H1 (cell line): ENCODE results near the gene PLXNA4. TPM values are rescaled to one million over a fixed set of nuclear protein-coding genes. Genes with fewer than 3 reads are reported as not detected.

ENCODE experiments used
- CTCF ChIA-PET: fragments of 300-600 bp; sonication (Branson Sonifier 250); formaldehyde crosslinking; loops from one replicate; lab custom pipeline; 2021; ENCODE audit not compliant: partially characterized antibody; lab: Charles Lee
- POLR2A ChIA-PET: fragments of 300-600 bp; sonication (Branson Sonifier 250); formaldehyde crosslinking; loops from one replicate; lab custom pipeline; 2021; ENCODE audit warnings: inconsistent platforms; ENCODE audit not compliant: partially characterized antibody; lab: Charles Lee
- DNase-seq, 2 experiments: peaks; one replicate each; pipeline versions ENCODE4 v3.0.0 to v3.0.0-alpha.2; 2010 to 2022; ENCODE audit warnings: low spot score in 2 of 2, low read depth in 1 of 2, mixed read lengths in 1 of 2
- FAIRE-seq: peaks from 2 replicates; lab custom pipeline; 2011; peaks lifted over from hg19 to GRCh38; lab: Jason Lieb, UNC
- H2AFZ ChIP-seq: 2 replicates; pipeline ENCODE4 v1.8.1; 2012; ENCODE audit warnings: low read length, inconsistent platforms
- H2AK5ac ChIP-seq: 2 replicates; pipeline ENCODE4 v1.6.1; 2013; ENCODE audit warnings: low read depth, low read length
- H2BK120ac ChIP-seq: replicated peaks from 2 replicates; pipeline ENCODE3; 2013; ENCODE audit warnings: low read depth, low read length, inconsistent platforms
- H2BK12ac ChIP-seq: 2 replicates; pipeline ENCODE4 v1.6.1; 2013; ENCODE audit warnings: low read depth, low read length
- H2BK15ac ChIP-seq: 2 replicates; pipeline ENCODE4 v1.6.1; 2013; ENCODE audit warnings: low read length
- H2BK20ac ChIP-seq: 2 replicates; pipeline ENCODE4 v1.6.1; 2013; ENCODE audit warnings: low read length
- H2BK5ac ChIP-seq: 2 replicates; pipeline ENCODE4 v1.6.1; 2013; ENCODE audit warnings: low read depth, low read length
- H3K14ac ChIP-seq: 2 replicates; pipeline ENCODE4 v1.6.1; 2013; ENCODE audit warnings: inconsistent platforms; ENCODE audit not compliant: insufficient read length
- H3K18ac ChIP-seq: 2 replicates; pipeline ENCODE4 v1.6.1; 2013; ENCODE audit warnings: low read length; ENCODE audit errors: extremely low read depth
- H3K23ac ChIP-seq: 2 replicates; pipeline ENCODE4 v1.6.1; 2013; ENCODE audit warnings: inconsistent platforms; ENCODE audit not compliant: insufficient read length
- H3K23me2 ChIP-seq: 2 replicates; pipeline ENCODE4 v1.6.1; 2013; ENCODE audit warnings: low read depth, low read length
- H3K27ac ChIP-seq: 2 replicates; pipeline ENCODE4 v1.6.1; 2011; ENCODE audit warnings: low read depth, low read length, inconsistent platforms
- H3K27me3 ChIP-seq, 4 experiments: replicated peaks in 1 of 4; 1 replicate in 1 of 4; 2 replicates in 3 of 4; pipeline versions ENCODE4 v1.6.1 to v1.8.1; 2011 to 2013; ENCODE audit warnings: low read length in 3 of 4, mild to moderate bottlenecking in 3 of 4, inconsistent platforms in 2 of 4, mixed read lengths in 2 of 4, moderate library complexity in 1 of 4; ENCODE audit not compliant: control insufficient read depth in 3 of 4, insufficient read depth in 3 of 4; ENCODE audit errors: extremely low read depth in 1 of 4
- H3K36me3 ChIP-seq, 4 experiments: 2 replicates each; pipeline versions ENCODE4 v1.6.1 to v1.8.1; 2011 to 2013; ENCODE audit warnings: mild to moderate bottlenecking in 4 of 4, low read length in 3 of 4, moderate library complexity in 2 of 4, control low read depth in 1 of 4, inconsistent platforms in 1 of 4; ENCODE audit not compliant: insufficient read depth in 4 of 4, control insufficient read depth in 2 of 4
- H3K4ac ChIP-seq: replicated peaks from 2 replicates; pipeline ENCODE3; 2013; ENCODE audit warnings: low read length, low read depth, mixed read lengths, inconsistent platforms; ENCODE audit not compliant: insufficient read length
- H3K4me1 ChIP-seq, 4 experiments: replicated peaks in 1 of 4; 1 replicate in 1 of 4; 2 replicates in 3 of 4; pipeline versions ENCODE4 v1.6.1 to v1.8.1; 2011 to 2013; ENCODE audit warnings: low read length in 3 of 4, inconsistent platforms in 2 of 4, mixed read lengths in 1 of 4; ENCODE audit not compliant: insufficient read depth in 4 of 4, control insufficient read depth in 3 of 4
- H3K4me2 ChIP-seq, 2 experiments: 2 replicates each; pipeline versions ENCODE4 v1.6.1 to v1.8.1; 2011 to 2013; ENCODE audit warnings: low read depth in 2 of 2, low read length in 2 of 2, control low read depth in 1 of 2, inconsistent platforms in 1 of 2, mild to moderate bottlenecking in 1 of 2; ENCODE audit not compliant: insufficient read depth in 1 of 2
- H3K4me3 ChIP-seq, 4 experiments: fragments of 200-600, 300-600 bp in 1 of 4; sonication (generic), shearing (Covaris generic), sonication (Bioruptor Twin) in 1 of 4; 2 replicates each; pipeline versions ENCODE4 v1.5.1 to v1.8.1; 2011 to 2016; ENCODE audit warnings: low read length in 4 of 4, low read depth in 3 of 4, control low read depth in 2 of 4, inconsistent platforms in 2 of 4, mild to moderate bottlenecking in 2 of 4, mixed read lengths in 1 of 4, moderate library complexity in 1 of 4; ENCODE audit not compliant: insufficient read depth in 2 of 4; ENCODE audit errors: extremely low read depth in 1 of 4
- H3K56ac ChIP-seq: replicated peaks from 2 replicates; pipeline ENCODE3; 2013; ENCODE audit warnings: low read depth, mild to moderate bottlenecking, mixed read lengths, low read length, inconsistent platforms; ENCODE audit not compliant: insufficient read length
- H3K79me1 ChIP-seq: 2 replicates; pipeline ENCODE4 v1.6.1; 2013; ENCODE audit warnings: low read depth, low read length, control low read depth
- H3K79me2 ChIP-seq, 2 experiments: 2 replicates each; pipeline versions ENCODE4 v1.6.1 to v1.8.1; 2012 to 2013; ENCODE audit warnings: low read length in 2 of 2, mild to moderate bottlenecking in 2 of 2, inconsistent platforms in 1 of 2; ENCODE audit not compliant: insufficient read depth in 2 of 2, control insufficient read depth in 1 of 2
- H3K9ac ChIP-seq, 4 experiments: replicated peaks in 1 of 4; 1 replicate in 1 of 4; 2 replicates in 3 of 4; pipeline versions ENCODE4 v1.6.1 to v1.8.1; 2011 to 2013; ENCODE audit warnings: low read depth in 3 of 4, low read length in 3 of 4, control low read depth in 2 of 4, mild to moderate bottlenecking in 2 of 4, moderate library complexity in 2 of 4, inconsistent platforms in 1 of 4; ENCODE audit errors: extremely low read depth in 1 of 4
- H3K9me3 ChIP-seq, 2 experiments: 2 replicates each; pipeline versions ENCODE4 v1.6.1 to v1.8.1; 2012 to 2013; ENCODE audit warnings: mild to moderate bottlenecking in 2 of 2, moderate library complexity in 2 of 2, control low read depth in 1 of 2, inconsistent platforms in 1 of 2, low read depth in 1 of 2, low read length in 1 of 2, mixed read lengths in 1 of 2; ENCODE audit not compliant: insufficient read depth in 2 of 2
- H4K20me1 ChIP-seq, 2 experiments: replicated peaks in 1 of 2; 2 replicates each; pipeline versions ENCODE3 to v1.8.1; 2011 to 2013; ENCODE audit warnings: inconsistent platforms in 2 of 2, low read length in 2 of 2, mild to moderate bottlenecking in 1 of 2; ENCODE audit not compliant: insufficient read depth in 2 of 2, control insufficient read depth in 1 of 2
- H4K5ac ChIP-seq: 2 replicates; pipeline ENCODE4 v1.6.1; 2013; ENCODE audit warnings: low read length, low read depth, mixed read lengths, inconsistent platforms; ENCODE audit not compliant: insufficient read length
- H4K8ac ChIP-seq: 2 replicates; pipeline ENCODE4 v1.8.0; 2013; ENCODE audit warnings: mild to moderate bottlenecking, moderate library complexity, low read length, inconsistent platforms; ENCODE audit not compliant: insufficient read depth; ENCODE audit errors: extremely low read depth
- H4K91ac ChIP-seq: replicated peaks from 2 replicates; pipeline ENCODE3; 2013; ENCODE audit warnings: low read length, mixed read lengths, inconsistent platforms; ENCODE audit not compliant: insufficient read length
- BRCA1 ChIP-seq: IDR thresholded peaks from 2 replicates; pipeline ENCODE4 v1.6.1; 2012; ENCODE audit warnings: low read depth, low read length, improper control_type of control experiment
- CBX5 ChIP-seq: fragments of 300-800, 300-1000 bp; sonication (generic); IDR thresholded peaks from 2 replicates; pipeline ENCODE4 v1.7.1; 2016; ENCODE audit warnings: antibody characterized with exemption, low read length, low read depth
- CEBPB ChIP-seq: IDR thresholded peaks from 2 replicates; pipeline ENCODE4 v1.6.1; 2012; ENCODE audit warnings: low read depth, low read length
- CHD2 ChIP-seq: IDR thresholded peaks from 2 replicates; pipeline ENCODE4 v1.6.1; 2012; ENCODE audit warnings: low read length, improper control_type of control experiment
- CTCF ChIP-seq, 3 experiments: IDR thresholded peaks; 1 replicate in 2 of 3; 2 replicates in 1 of 3; pipeline versions ENCODE4 v1.5.1 to v1.6.1; 2011; ENCODE audit warnings: low read length in 3 of 3, mild to moderate bottlenecking in 3 of 3, inconsistent platforms in 2 of 3, low read depth in 1 of 3, moderate library complexity in 1 of 3; ENCODE audit not compliant: insufficient read depth in 1 of 3; ENCODE audit errors: control extremely low read depth in 1 of 3
- HDAC6 ChIP-seq: IDR thresholded peaks from one replicate; pipeline ENCODE4 v1.7.1; 2012; ENCODE audit warnings: low read depth, mild to moderate bottlenecking, inconsistent platforms, low read length, moderate library complexity
- KDM4A ChIP-seq: IDR thresholded peaks from one replicate; pipeline ENCODE4 v1.7.1; 2012; ENCODE audit warnings: low read depth, mild to moderate bottlenecking, moderate library complexity, low read length, inconsistent platforms; ENCODE audit not compliant: severe bottlenecking
- NANOG ChIP-seq: IDR thresholded peaks from 2 replicates; pipeline ENCODE4 v1.6.1; 2011; ENCODE audit warnings: low read length, low read depth, mild to moderate bottlenecking, inconsistent platforms; ENCODE audit not compliant: insufficient read depth, poor library complexity, severe bottlenecking
- SIN3A ChIP-seq, 2 experiments: IDR thresholded peaks in 1 of 2; conservative IDR thresholded peaks in 1 of 2; 2 replicates each; pipeline ENCODE4 v1.6.1; 2011 to 2012; ENCODE audit warnings: low read length in 2 of 2, improper control_type of control experiment in 1 of 2, low read depth in 1 of 2, mild to moderate bottlenecking in 1 of 2
- SP2 ChIP-seq: IDR thresholded peaks from 2 replicates; pipeline ENCODE4 v1.6.1; 2012; ENCODE audit warnings: mild to moderate bottlenecking, low read length, inconsistent platforms
- SRF ChIP-seq: IDR thresholded peaks from 2 replicates; pipeline ENCODE4 v1.6.1; 2011; ENCODE audit warnings: mild to moderate bottlenecking, low read depth, low read length, moderate library complexity
- YY1 ChIP-seq: IDR thresholded peaks from 2 replicates; pipeline ENCODE4 v1.6.1; 2011; ENCODE audit warnings: low read depth, mild to moderate bottlenecking, low read length
- WGBS, 2 experiments: shearing (Covaris generic) in 1 of 2; methylation state at CpG; one replicate each; pipeline versions ENCODE4 v1.1.6 to v1.1.7; 2013 to 2015; ENCODE audit warnings: low lambda C conversion rate in 2 of 2, mixed read lengths in 2 of 2, inconsistent platforms in 1 of 2, low coverage in 1 of 2, missing lambda C conversion rate in 1 of 2; ENCODE audit not compliant: insufficient replicate concordance in 2 of 2, insufficient coverage in 1 of 2, insufficient read length in 1 of 2; ENCODE audit errors: extremely low coverage in 1 of 2, missing lambda C conversion rate in 1 of 2; 5-methylcytosine and 5-hydroxymethylcytosine counted together
- polyA plus RNA-seq, 7 experiments: library from polyadenylated mRNA; depleted of rRNA in 3 of 7; stranded (reverse) in 5 of 7; unstranded in 2 of 7; fragments of >200 nt in 5 of 7; fragments of 200-250 nt in 2 of 7; gene quantifications; 1 replicate in 5 of 7; 2 replicates in 1 of 7; 4 replicates in 1 of 7; pipeline versions ENCODE4 v1.2.1 to v1.2.3, GENCODE V29; 2011 to 2013; ENCODE audit warnings: missing spikeins in 2 of 7, mixed read lengths in 2 of 7
- total RNA-seq: library from RNA; stranded (reverse); fragmentation: NEBNext Ultra II Directional; extraction: Animal tissue kit (Norgen Biotek cat#: 25700); gene quantifications from 2 replicates; pipeline ENCODE4 v1.2.1, GENCODE V29; 2021

PLXNA4 gene
- total and polyA plus RNA-seq, 2 of the 8 experiments (the other 6 are each of a cell fraction or from before 2014, with no cell fraction given): 0.76 to 0.79 TPM

GRCh38 chr7:132125096-132125495, 451.2 kb downstream of the PLXNA4 start:
- Histone ChIP-seq H3K27ac (no peak overlapping the region), H2BK120ac (no peak overlapping the region), H3K9ac (no peak overlapping the region), H3K14ac (no peak overlapping the region), H2BK12ac (no peak overlapping the region), H2BK15ac (no peak overlapping the region), H4K5ac (no peak overlapping the region), H4K8ac (no peak overlapping the region), H3K79me2 (no peaks in the 10 kb centered on the region), H3K27me3 (no peaks in the 10 kb centered on the region), H4K20me1 (no peaks in the 10 kb centered on the region), H4K91ac (no peak overlapping the region), H3K23ac (no peak overlapping the region), H2BK20ac (no peak overlapping the region), H3K56ac (no peak overlapping the region), H3K18ac (no peak overlapping the region), H3K4ac (no peak overlapping the region), H3K36me3 (no peaks in the 10 kb centered on the region), H3K4me1 (peaks cover 0 to 4% (median 0%) of the 10 kb centered on the region in 4 experiments; a peak in 4 of 7 replicates), H2BK5ac (no peak overlapping the region), H3K4me2 (no peak overlapping the region), H3K9me3 (no peaks in the 10 kb centered on the region), H2AK5ac (no peak overlapping the region), H3K23me2 (peaks cover 2% of the 10 kb centered on the region; the same call in 1 of the 2 replicates), H3K79me1 (no peaks in the 10 kb centered on the region), H2AFZ (no peak overlapping the region), H3K4me3 (no peak overlapping the region)
- FAIRE-seq (no peak), DNase-seq (no peak)
- ChIA-PET CTCF (interaction anchor here (0.6 kb wide), 1 partner anchor 491 kb away, joined by 3 read pairs; no protein-coding TSS in a partner anchor), POLR2A (no interaction called here)
- 84% methylated on average over 3 of the region's 3 CpGs; no CpG with 5 or more reads in 1 of the 2 experiments for WGBS, 2 experiments
- TF ChIP-seq HDAC6 (no peak), CTCF (IDR thresholded peaks at IDR 0.05; ENCODE audit: control extremely low read depth in 1 of 3, insufficient read depth in 1 of 3, low read depth in 1 of 3, low read length in 3 of 3) (no peak), SP2 (no peak), SRF (no peak), SIN3A (conservative IDR thresholded peaks at IDR 0.05 in 1 of 2, IDR thresholded peaks at IDR 0.05 in 1 of 2; ENCODE audit: low read depth in 1 of 2, low read length in 2 of 2) (no peak), CBX5 (no peak), CHD2 (no peak), YY1 (no peak), KDM4A (no peak), BRCA1 (no peak), NANOG (no peak), CEBPB (no peak)
